H9 (cell line): Measurements from ENCODE around the gene TMEM100. TPM values are rescaled to one million over a fixed set of nuclear protein-coding genes. Genes with fewer than 3 reads are reported as not detected.

Experiments
- DNase-seq: peaks from one replicate; pipeline ENCODE4 v3.0.0-alpha.2; 2017
- H2AFZ ChIP-seq: one replicate; pipeline ENCODE4 v1.6.1; 2013; ENCODE audit warnings: mild to moderate bottlenecking, low read length, control low read depth, moderate library complexity
- H2AK5ac ChIP-seq: 2 replicates; pipeline ENCODE4 v1.6.1; 2013; ENCODE audit warnings: low read length, control low read depth, mixed read lengths; ENCODE audit not compliant: insufficient read length
- H2BK120ac ChIP-seq: one replicate; pipeline ENCODE4 v1.6.1; 2013; ENCODE audit warnings: low read depth, mild to moderate bottlenecking, low read length, control low read depth, inconsistent platforms; ENCODE audit not compliant: poor library complexity, severe bottlenecking
- H2BK12ac ChIP-seq: 2 replicates; pipeline ENCODE4 v1.6.1; 2013; ENCODE audit warnings: low read length, control low read depth, mixed read lengths, low read depth; ENCODE audit not compliant: insufficient read length
- H2BK15ac ChIP-seq: 2 replicates; pipeline ENCODE4 v1.6.1; 2013; ENCODE audit warnings: low read depth, low read length, control low read depth
- H2BK20ac ChIP-seq: one replicate; pipeline ENCODE4 v1.6.1; 2013; ENCODE audit warnings: low read depth, mild to moderate bottlenecking, low read length, control low read depth, inconsistent platforms; ENCODE audit not compliant: poor library complexity, severe bottlenecking
- H2BK5ac ChIP-seq: 2 replicates; pipeline ENCODE4 v1.6.1; 2013; ENCODE audit warnings: low read length, control low read depth, mixed read lengths; ENCODE audit not compliant: insufficient read length
- H3K14ac ChIP-seq: 2 replicates; pipeline ENCODE4 v1.6.1; 2013; ENCODE audit warnings: low read length, control low read depth; ENCODE audit not compliant: insufficient read depth
- H3K18ac ChIP-seq: 2 replicates; pipeline ENCODE4 v1.6.1; 2013; ENCODE audit warnings: low read depth, mild to moderate bottlenecking, mixed read lengths, low read length, control low read depth; ENCODE audit not compliant: insufficient read length
- H3K23ac ChIP-seq: 2 replicates; pipeline ENCODE4 v1.6.1; 2013; ENCODE audit warnings: low read length, control low read depth, mixed read lengths, low read depth; ENCODE audit not compliant: insufficient read length
- H3K23me2 ChIP-seq: 2 replicates; pipeline ENCODE4 v1.6.1; 2013; ENCODE audit warnings: low read depth, mild to moderate bottlenecking, mixed read lengths, low read length, control low read depth; ENCODE audit not compliant: insufficient read length, poor library complexity, severe bottlenecking
- H3K27ac ChIP-seq: 2 replicates; pipeline ENCODE4 v1.5.1; 2013; ENCODE audit warnings: low read length, control low read depth, mixed read lengths, low read depth; ENCODE audit not compliant: insufficient read length
- H3K27me3 ChIP-seq: 2 replicates; pipeline ENCODE4 v1.6.1; 2013; ENCODE audit warnings: low read length, control low read depth, inconsistent platforms; ENCODE audit not compliant: insufficient read depth
- H3K4ac ChIP-seq: 2 replicates; pipeline ENCODE4 v1.6.1; 2013; ENCODE audit warnings: low read depth, mild to moderate bottlenecking, control low read depth, inconsistent platforms, low read length, moderate library complexity
- H3K4me1 ChIP-seq: 2 replicates; pipeline ENCODE4 v1.6.1; 2013; ENCODE audit warnings: low read length, control low read depth, inconsistent platforms; ENCODE audit not compliant: insufficient read depth
- H3K4me2 ChIP-seq: 2 replicates; pipeline ENCODE4 v1.6.1; 2013; ENCODE audit warnings: low read length, control low read depth, mixed read lengths; ENCODE audit not compliant: insufficient read length, insufficient read depth
- H3K56ac ChIP-seq: 2 replicates; pipeline ENCODE4 v1.6.1; 2013; ENCODE audit warnings: low read depth, mild to moderate bottlenecking, mixed read lengths, low read length, control low read depth; ENCODE audit not compliant: insufficient read length
- H3K79me1 ChIP-seq: 2 replicates; pipeline ENCODE4 v1.6.1; 2013; ENCODE audit warnings: low read depth, mild to moderate bottlenecking, moderate library complexity, low read length, control low read depth, inconsistent platforms; ENCODE audit not compliant: insufficient read depth, poor library complexity, severe bottlenecking
- H3K79me2 ChIP-seq: 2 replicates; pipeline ENCODE4 v1.6.1; 2013; ENCODE audit warnings: low read length, control low read depth, inconsistent platforms; ENCODE audit not compliant: insufficient read depth
- H3K9ac ChIP-seq: 2 replicates; pipeline ENCODE4 v1.6.1; 2013; ENCODE audit warnings: low read length, control low read depth, mixed read lengths; ENCODE audit not compliant: insufficient read length; ENCODE audit errors: extremely low read depth
- H3K9me3 ChIP-seq: one replicate; pipeline ENCODE4 v1.6.1; 2013; ENCODE audit warnings: low read depth, low read length, inconsistent platforms; ENCODE audit not compliant: control insufficient read depth
- H3T11ph ChIP-seq: one replicate; pipeline ENCODE4 v1.6.1; 2013; ENCODE audit warnings: mild to moderate bottlenecking, low read length, control low read depth, inconsistent platforms
- H4K20me1 ChIP-seq: one replicate; pipeline ENCODE4 v1.6.1; 2013; ENCODE audit not compliant: control insufficient read depth, insufficient read length, insufficient read depth
- H4K5ac ChIP-seq: 2 replicates; pipeline ENCODE4 v1.6.1; 2013; ENCODE audit warnings: low read depth, mild to moderate bottlenecking, mixed read lengths, low read length, control low read depth; ENCODE audit not compliant: insufficient read length
- H4K8ac ChIP-seq: replicated peaks from 2 replicates; pipeline ENCODE4 v1.6.1; 2013; ENCODE audit warnings: low read length, control low read depth, mixed read lengths, low read depth; ENCODE audit not compliant: insufficient read length
- H4K91ac ChIP-seq: 2 replicates; pipeline ENCODE4 v1.6.1; 2013; ENCODE audit warnings: low read depth, mild to moderate bottlenecking, moderate library complexity, mixed read lengths, low read length, control low read depth; ENCODE audit not compliant: insufficient read length
- H3K27ac Mint-ChIP-seq, 3 experiments: 2 replicates in 2 of 3; 3 replicates in 1 of 3; pipeline ENCODE4 v1.8.0; 2020 to 2021; ENCODE audit warnings: mixed read lengths in 3 of 3, mild to moderate bottlenecking in 1 of 3, moderate library complexity in 1 of 3
- H3K27me3 Mint-ChIP-seq: 2 replicates; pipeline ENCODE4 v1.8.0; 2021; ENCODE audit warnings: low read depth, mild to moderate bottlenecking, moderate library complexity, mixed read lengths
- H3K36me3 Mint-ChIP-seq, 3 experiments: 2 replicates in 2 of 3; 3 replicates in 1 of 3; pipeline ENCODE4 v1.8.0; 2020 to 2021; ENCODE audit warnings: low read depth in 3 of 3, mixed read lengths in 3 of 3; ENCODE audit not compliant: insufficient read depth in 1 of 3
- H3K4me1 Mint-ChIP-seq, 2 experiments: 2 replicates each; pipeline ENCODE4 v1.8.0; 2020; ENCODE audit warnings: mixed read lengths in 2 of 2
- H3K4me3 Mint-ChIP-seq, 2 experiments: 2 replicates in 1 of 2; 3 replicates in 1 of 2; pipeline ENCODE4 v1.8.0; 2020 to 2021; ENCODE audit warnings: mild to moderate bottlenecking in 2 of 2, mixed read lengths in 2 of 2, moderate library complexity in 1 of 2
- H3K9me3 Mint-ChIP-seq, 2 experiments: 2 replicates in 1 of 2; 3 replicates in 1 of 2; pipeline ENCODE4 v1.8.0; 2020; ENCODE audit warnings: mild to moderate bottlenecking in 2 of 2, mixed read lengths in 2 of 2, moderate library complexity in 1 of 2
- WGBS: extraction: QIAGEN DNeasy Blood & Tissue Kit; methylation state at CpG from one replicate; pipeline ENCODE4 v1.1.7; 2013; ENCODE audit warnings: missing lambda C conversion rate, low lambda C conversion rate, mixed read lengths; ENCODE audit not compliant: insufficient read length; ENCODE audit errors: extremely low coverage; 5-methylcytosine and 5-hydroxymethylcytosine counted together
- total RNA-seq: library from RNA; stranded (reverse); gene quantifications from 2 replicates; pipeline ENCODE4 v1.2.1, GENCODE V29; 2021
- TF ChIP-seq, protein P1 (sequence below): fragments of 200-600 bp; sonication (generic); conservative IDR thresholded peaks from 3 replicates; pipeline ENCODE4 v1.8.0; 2021; ENCODE audit warnings: antibody characterized with exemption, mild to moderate bottlenecking

TMEM100 gene
- total RNA-seq, 1 experiment from 2014 or later = 0.17 TPM

- H4K8ac ChIP-seq = no peak overlapping the region
- H3K14ac ChIP-seq = no peak overlapping the region
- H3K23me2 ChIP-seq = no peaks in the 10 kb centered on the region
- H4K20me1 ChIP-seq = no peaks in the 10 kb centered on the region
- H3T11ph ChIP-seq = no peak overlapping the region
- H3K4me1 ChIP-seq = no peaks in the 10 kb centered on the region
- no peak overlapping the region for H2AFZ ChIP-seq
- no peak overlapping the region for H3K27ac Mint-ChIP-seq
- no peak overlapping the region for H3K4me3 Mint-ChIP-seq
- H3K9ac ChIP-seq = no peak overlapping the region
- H2BK12ac ChIP-seq = no peak overlapping the region
- no peak overlapping the region for H2BK5ac ChIP-seq
- no peaks in the 10 kb centered on the region for H3K79me1 ChIP-seq
- no peak overlapping the region for H3K56ac ChIP-seq
- no peak overlapping the region for H2AK5ac ChIP-seq
- TF ChIP-seq, protein P1, sequence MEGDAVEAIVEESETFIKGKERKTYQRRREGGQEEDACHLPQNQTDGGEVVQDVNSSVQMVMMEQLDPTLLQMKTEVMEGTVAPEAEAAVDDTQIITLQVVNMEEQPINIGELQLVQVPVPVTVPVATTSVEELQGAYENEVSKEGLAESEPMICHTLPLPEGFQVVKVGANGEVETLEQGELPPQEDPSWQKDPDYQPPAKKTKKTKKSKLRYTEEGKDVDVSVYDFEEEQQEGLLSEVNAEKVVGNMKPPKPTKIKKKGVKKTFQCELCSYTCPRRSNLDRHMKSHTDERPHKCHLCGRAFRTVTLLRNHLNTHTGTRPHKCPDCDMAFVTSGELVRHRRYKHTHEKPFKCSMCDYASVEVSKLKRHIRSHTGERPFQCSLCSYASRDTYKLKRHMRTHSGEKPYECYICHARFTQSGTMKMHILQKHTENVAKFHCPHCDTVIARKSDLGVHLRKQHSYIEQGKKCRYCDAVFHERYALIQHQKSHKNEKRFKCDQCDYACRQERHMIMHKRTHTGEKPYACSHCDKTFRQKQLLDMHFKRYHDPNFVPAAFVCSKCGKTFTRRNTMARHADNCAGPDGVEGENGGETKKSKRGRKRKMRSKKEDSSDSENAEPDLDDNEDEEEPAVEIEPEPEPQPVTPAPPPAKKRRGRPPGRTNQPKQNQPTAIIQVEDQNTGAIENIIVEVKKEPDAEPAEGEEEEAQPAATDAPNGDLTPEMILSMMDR = no peak
- H3K36me3 Mint-ChIP-seq = no peaks in the 10 kb centered on the region; a peak in 1 of 7 replicates
- H3K4me1 Mint-ChIP-seq = peaks cover 4 to 6% of the 10 kb centered on the region in 2 experiments; a peak in 3 of 4 replicates
- WGBS = no CpG with 5 or more reads among the region's 1 CpG
- H2BK120ac ChIP-seq = no peak overlapping the region
- no peak overlapping the region for H3K4me2 ChIP-seq
- no peaks in the 10 kb centered on the region for H3K79me2 ChIP-seq
- no peak overlapping the region for H3K23ac ChIP-seq
- H4K91ac ChIP-seq = no peak overlapping the region
- H4K5ac ChIP-seq = no peak overlapping the region
- DNase-seq = no peak
- H2BK15ac ChIP-seq = no peak overlapping the region
- H3K27me3 Mint-ChIP-seq = no peaks in the 10 kb centered on the region
- H3K27me3 ChIP-seq = no peaks in the 10 kb centered on the region
- H2BK20ac ChIP-seq = no peak overlapping the region
- no peaks in the 10 kb centered on the region for H3K9me3 ChIP-seq
- no peak overlapping the region for H3K27ac ChIP-seq
- H3K9me3 Mint-ChIP-seq = no peaks in the 10 kb centered on the region
- no peak overlapping the region for H3K18ac ChIP-seq
- no peak overlapping the region for H3K4ac ChIP-seq
Measured at GRCh38 chr17:55757659-55758058, 35.0 kb upstream of the TMEM100 start.
